Heart right ventricle (tissue), 16 donors: ENCODE measurements around the gene MBNL1. TPM values are rescaled to one million over a fixed set of nuclear protein-coding genes. Genes with fewer than 3 reads are reported as not detected.
"Not testable (repeated sequence)": the region's sequence is repeated elsewhere in the genome, so short reads cannot be mapped to it uniquely, and the experiment has no call there.

ENCODE experiments used
- ATAC-seq, 8 donors: fragments of 200-7000 bp; cut with Tn5 transposase; one replicate each; pipeline ENCODE4 v1.9.1; 2020; ENCODE audit warnings: mild to moderate bottlenecking in 8 of 8, moderate library complexity in 8 of 8, moderate number of reproducible peaks in 1 of 8
- DNase-seq, 2 donors: peaks; one replicate each; pipeline ENCODE4 v3.0.0-alpha.2; 2020
- H3K27ac ChIP-seq, 10 donors: fragments of 200-600 bp; sonication (generic) in 2 of 10; one replicate each; pipeline versions ENCODE4 v1.5.0 to v1.8.0; 2020 to 2022; ENCODE audit warnings: mild to moderate bottlenecking in 3 of 10
- H3K27me3 ChIP-seq, 7 donors: fragments of 200-600 bp; one replicate each; pipeline ENCODE4 v1.8.0; 2021 to 2022; ENCODE audit warnings: mild to moderate bottlenecking in 2 of 7
- H3K36me3 ChIP-seq, 9 donors: fragments of 200-600 bp; sonication (generic) in 1 of 9; one replicate each; pipeline versions ENCODE4 v1.5.0 to v1.8.0; 2020 to 2022; ENCODE audit warnings: mild to moderate bottlenecking in 2 of 9
- H3K4me1 ChIP-seq, 9 donors: fragments of 200-600 bp; sonication (generic) in 1 of 9; one replicate each; pipeline versions ENCODE4 v1.5.0 to v1.8.0; 2020 to 2022; ENCODE audit warnings: mild to moderate bottlenecking in 4 of 9
- H3K4me3 ChIP-seq, 10 donors: fragments of 200-600 bp; sonication (generic) in 2 of 10; one replicate each; pipeline versions ENCODE4 v1.5.0 to v1.8.0; 2020 to 2022; ENCODE audit warnings: mild to moderate bottlenecking in 7 of 10, moderate library complexity in 2 of 10
- H3K9me3 ChIP-seq, 11 donors: fragments of 200-600 bp in 10 of 11; sonication (generic) in 2 of 11; one replicate each; pipeline versions ENCODE4 v1.5.0 to v1.8.0; 2013 to 2022; ENCODE audit warnings: mild to moderate bottlenecking in 2 of 11, control low read depth in 1 of 11, moderate library complexity in 1 of 11
- CTCF ChIP-seq, 9 donors: fragments of 200-600 bp; sonication (generic) in 2 of 9; IDR thresholded peaks; one replicate each; pipeline versions ENCODE4 v1.5.0 to v1.8.0; 2021 to 2022; ENCODE audit warnings: antibody characterized with exemption in 9 of 9, mild to moderate bottlenecking in 5 of 9, moderate library complexity in 1 of 9
- WGBS, 2 donors: extraction: QIAGEN DNeasy Blood & Tissue Kit; methylation state at CpG; one replicate each; pipeline ENCODE4 v1.1.7; 2013; ENCODE audit warnings: inconsistent platforms in 1 of 2; 5-methylcytosine and 5-hydroxymethylcytosine counted together
- intact Hi-C, 10 donors: fragments of 100-400 bp; cut with DNase I; formaldehyde crosslinking; loops; one replicate each; pipeline versions ENCODE4 v1.11.1 to v1.14.2; 2022
- polyA plus RNA-seq, 2 donors: library from polyadenylated mRNA; stranded (reverse); fragments of 200-250 nt; gene quantifications; one replicate each; pipeline ENCODE4 v1.2.3, GENCODE V29; 2013
- total RNA-seq, 10 donors: library from RNA; stranded (reverse); fragmentation: NEBNext Ultra II Directional in 3 of 10; extraction: Animal tissue kit (Norgen Biotek cat#: 25700) in 3 of 10; gene quantifications; one replicate each; pipeline versions ENCODE4 v1.2.1 to v1.2.4, GENCODE V29; 2021 to 2023
- donor health status: Arrhythmogenic right ventricular cardiomyopathy.
- donor health status: ischemic (EF 13 %, LVEDD 7.1; RV severe dilation, severe dysfunction).
- donor health status: healthy with polysubstance abuse.
- donor health status: DM: no; HTN: yes; CAD: no.
- donor health status: DM: no; HTN: no; CAD: no.
- donor health status: ischemic (EF 25% LVEDD 6.9; RV normal size, moderate dysfunction).
- donor health status: ischemic (EF 25% LVEDD 5.7; RV mildly dilated, moderate dysfunction).
- donor health status: healthy.
- donor health status: DM: yes; HTN: yes; CAD: no.
- donor health status: Ischemic cardiomyopathy.
- donor health status: ischemic (EF 35%, LVEDD 5.7; RV mildly dilated, moderate dysfunction).
- donor health status: nonischemic (EF 11% LVEDD 7.7; RV severe dilation, severe dysfunction).
- donor health status: DM: yes; HTN: yes; CAD: no.
- donor health status: PGD.
- donor health status: ischemic (EF 29% LVEDD 5.4; RV normal size, mild dysfunction).
- donor health status: nonischemic (EF 23%, LVEDD 6.1; RV moderate dilation, normal function).

The MBNL1 gene
- total and polyA plus RNA-seq, 12 donors: 33.1 to 236 (median 189) TPM

- Histone ChIP-seq H3K4me3 (no peak overlapping the region), H3K4me1 (peaks cover 0 to 50% (median 34%) of the 10 kb centered on the region in 9 donors), H3K9me3 (no peaks in the 10 kb centered on the region), H3K27ac (peak overlapping the region in 4 of 10 donors; percentile 30 to 58 (median 54)), H3K36me3 (peaks cover 0 to 26% (median 2%) of the 10 kb centered on the region in 9 donors), H3K27me3 (no peaks in the 10 kb centered on the region)
- TF ChIP-seq CTCF (IDR thresholded peaks at IDR 0.05): no peak
- DNase-seq: no peak
- intact Hi-C loops: no loop called here
- no peak for ATAC-seq
Measured at GRCh38 chr3:152426393-152426792, 157.7 kb downstream of the MBNL1 start.

- peaks cover 0 to 37% (median 6%) of the 10 kb centered on the region in 9 donors for H3K36me3 ChIP-seq
- ATAC-seq (no peak), DNase-seq (no peak)
- peaks cover 0 to 2% (median 0%) of the 10 kb centered on the region in 11 donors for H3K9me3 ChIP-seq
- peaks cover 0 to 54% (median 45%) of the 10 kb centered on the region in 9 donors for H3K4me1 ChIP-seq
- WGBS, 2 donors: 59 to 85% methylated on average over 3 of the region's 3 CpGs
- no peaks in the 10 kb centered on the region for H3K27me3 ChIP-seq
- intact Hi-C loops: no loop called here
- no peak overlapping the region for H3K4me3 ChIP-seq
- no peak for TF ChIP-seq CTCF (IDR thresholded peaks at IDR 0.05)
- H3K27ac ChIP-seq: peak overlapping the region in 6 of 10 donors; percentile 13 to 81 (median 60)
Measured at GRCh38 chr3:152428577-152428976, 159.8 kb downstream of the MBNL1 start.

GRCh38 chr3:152430223-152431002 lies 161.7 kb downstream of the MBNL1 start:
- TF ChIP-seq CTCF (IDR thresholded peaks at IDR 0.05): no peak
- peaks cover 0 to 20% (median 4%) of the 10 kb centered on the region in 11 donors for H3K9me3 ChIP-seq
- H3K4me1 ChIP-seq: peaks cover 0 to 54% (median 45%) of the 10 kb centered on the region in 9 donors
- DNase-seq (peak in 1 of 2 donors; percentile 58), ATAC-seq (peak; percentile 65 to 98 (median 90))
- intact Hi-C loops: loop anchor here in 3 of 10 donors (2.0 to 10.0 kb wide), 3 partner anchors 46 to 154 kb away; no protein-coding TSS in a partner anchor
- H3K36me3 ChIP-seq: peaks cover 0 to 53% (median 11%) of the 10 kb centered on the region in 9 donors
- WGBS, 2 donors: 45 to 56% methylated on average over 2 of the region's 2 CpGs
- no peak overlapping the region for H3K4me3 ChIP-seq
- no peaks in the 10 kb centered on the region for H3K27me3 ChIP-seq
- H3K27ac ChIP-seq: peak overlapping the region in 9 of 10 donors; percentile 12 to 81 (median 54)

GRCh38 chr3:152434142-152434541 lies 165.4 kb downstream of the MBNL1 start:
- TF ChIP-seq CTCF (IDR thresholded peaks at IDR 0.05): no peak
- no peak for ATAC-seq
- Histone ChIP-seq H3K27me3 (no peaks in the 10 kb centered on the region), H3K36me3 (peaks cover 0 to 54% (median 11%) of the 10 kb centered on the region in 9 donors), H3K4me1 (peaks cover 0 to 72% (median 60%) of the 10 kb centered on the region in 9 donors), H3K9me3 (peaks cover 0 to 22% (median 4%) of the 10 kb centered on the region in 11 donors), H3K27ac (no peak overlapping the region), H3K4me3 (no peak overlapping the region)
- WGBS, 2 donors: 94 to 100% methylated on average over 2 of the region's 2 CpGs
- intact Hi-C loops: loop anchor here in 2 of 10 donors (10.0 kb wide), 2 partner anchors 49 to 109 kb away; no protein-coding TSS in a partner anchor
- no peak for DNase-seq

GRCh38 chr3:152435210-152435609 lies 166.5 kb downstream of the MBNL1 start:
- peaks cover 0 to 67% (median 51%) of the 10 kb centered on the region in 9 donors for H3K4me1 ChIP-seq
- not testable (repeated sequence) for H3K27me3 ChIP-seq, ATAC-seq, DNase-seq, H3K4me3 ChIP-seq
- peak overlapping the region in 1 of 10 donors; percentile 49 for H3K27ac ChIP-seq
- peaks cover 0 to 53% (median 11%) of the 10 kb centered on the region in 9 donors for H3K36me3 ChIP-seq
- intact Hi-C loops: loop anchor here in 3 of 10 donors (5.0 to 10.0 kb wide), 3 partner anchors 50 to 168 kb away; partner anchors contain the start of gene MBNL1 (in 2 of the 3)
- peaks cover 0 to 22% (median 4%) of the 10 kb centered on the region in 11 donors for H3K9me3 ChIP-seq
